ENCODE results near the gene GPR83.
"Not testable (repeated sequence)": the region's sequence is repeated elsewhere in the genome, so short reads cannot be mapped to it uniquely, and the experiment has no call there.

GPR83 gene

GRCh38 chr11:94379613-94380012 is 21.6 kb downstream of the GPR83 start:
- ATAC-seq, result no peak
- TF ChIP-seq CSRNP3 (CRISPR knock-in tag; IDR thresholded peaks at IDR 0.05) (no peak), PPARA (CRISPR knock-in tag; IDR thresholded peaks at IDR 0.05; ENCODE audit: borderline replicate concordance) (no peak), ZNF565 (CRISPR knock-in tag; conservative IDR thresholded peaks at IDR 0.05; ENCODE audit: low read depth) (no peak), TSHZ2 (CRISPR knock-in tag; IDR thresholded peaks at IDR 0.05) (no peak), CSDC2 (CRISPR knock-in tag; IDR thresholded peaks at IDR 0.05) (no peak), TCF4 (CRISPR knock-in tag; IDR thresholded peaks at IDR 0.05; ENCODE audit: borderline replicate concordance) (no peak), ZNF70 (CRISPR knock-in tag; IDR thresholded peaks at IDR 0.05) (no peak), TOX (CRISPR knock-in tag; IDR thresholded peaks at IDR 0.05; ENCODE audit: borderline replicate concordance) (no peak), ARNTL (CRISPR knock-in tag; IDR thresholded peaks at IDR 0.05; ENCODE audit: borderline replicate concordance, low read depth) (no peak), ISL1 (CRISPR knock-in tag; IDR thresholded peaks at IDR 0.05) (no peak), POU6F1 (CRISPR knock-in tag; IDR thresholded peaks at IDR 0.05; ENCODE audit: borderline replicate concordance, low read depth) (no peak), ZNF8 (CRISPR knock-in tag; IDR thresholded peaks at IDR 0.05) (no peak), CREB5 (CRISPR knock-in tag; IDR thresholded peaks at IDR 0.05; ENCODE audit: low read depth) (no peak), RARB (CRISPR knock-in tag; IDR thresholded peaks at IDR 0.05) (no peak), PATZ1 (CRISPR knock-in tag; IDR thresholded peaks at IDR 0.05; ENCODE audit: borderline replicate concordance) (no peak), ZFP3 (CRISPR knock-in tag; IDR thresholded peaks at IDR 0.05) (no peak), BACH2 (CRISPR knock-in tag; IDR thresholded peaks at IDR 0.05; ENCODE audit: borderline replicate concordance) (no peak), ESRRG (CRISPR knock-in tag; IDR thresholded peaks at IDR 0.05) (no peak), GLIS3 (CRISPR knock-in tag; IDR thresholded peaks at IDR 0.05) (no peak), ZFP30 (CRISPR knock-in tag; IDR thresholded peaks at IDR 0.05) (no peak)

- no peak for ATAC-seq
- TF ChIP-seq ZNF8 (CRISPR knock-in tag; IDR thresholded peaks at IDR 0.05) (no peak), PPARA (CRISPR knock-in tag; IDR thresholded peaks at IDR 0.05; ENCODE audit: borderline replicate concordance) (no peak), CSRNP3 (CRISPR knock-in tag; IDR thresholded peaks at IDR 0.05) (no peak), BACH2 (CRISPR knock-in tag; IDR thresholded peaks at IDR 0.05; ENCODE audit: borderline replicate concordance) (no peak), POU6F1 (CRISPR knock-in tag; IDR thresholded peaks at IDR 0.05; ENCODE audit: borderline replicate concordance, low read depth) (no peak), CREB5 (CRISPR knock-in tag; IDR thresholded peaks at IDR 0.05; ENCODE audit: low read depth) (no peak), ARNTL (CRISPR knock-in tag; IDR thresholded peaks at IDR 0.05; ENCODE audit: borderline replicate concordance, low read depth) (no peak)
These were observed 24.4 kb downstream of the GPR83 start for GRCh38 chr11:94376841-94377240.

- not testable (repeated sequence) for ATAC-seq
These were observed 30.6 kb downstream of the GPR83 start for GRCh38 chr11:94370576-94370975.

GRCh38 chr11:94350850-94351563 is 50.2 kb downstream of the GPR83 start:
- not testable (repeated sequence) for ATAC-seq

GRCh38 chr11:94346311-94346710 is 54.9 kb downstream of the GPR83 start:
- not testable (repeated sequence) for ATAC-seq
